HG02588 (cell line): Measurements from ENCODE around the gene CNTNAP2.

Source experiments
- ATAC-seq: cut with Tn5 transposase; IDR thresholded peaks from one replicate; pipeline ENCODE4 v1.9.1; 2021; ENCODE audit warnings: mild to moderate bottlenecking, moderate library complexity; ENCODE audit not compliant: unreplicated experiment

CNTNAP2 gene

GRCh38 chr7:146554556-146554955 lies 438.0 kb downstream of the CNTNAP2 start:
- ATAC-seq: no peak

DNA sequence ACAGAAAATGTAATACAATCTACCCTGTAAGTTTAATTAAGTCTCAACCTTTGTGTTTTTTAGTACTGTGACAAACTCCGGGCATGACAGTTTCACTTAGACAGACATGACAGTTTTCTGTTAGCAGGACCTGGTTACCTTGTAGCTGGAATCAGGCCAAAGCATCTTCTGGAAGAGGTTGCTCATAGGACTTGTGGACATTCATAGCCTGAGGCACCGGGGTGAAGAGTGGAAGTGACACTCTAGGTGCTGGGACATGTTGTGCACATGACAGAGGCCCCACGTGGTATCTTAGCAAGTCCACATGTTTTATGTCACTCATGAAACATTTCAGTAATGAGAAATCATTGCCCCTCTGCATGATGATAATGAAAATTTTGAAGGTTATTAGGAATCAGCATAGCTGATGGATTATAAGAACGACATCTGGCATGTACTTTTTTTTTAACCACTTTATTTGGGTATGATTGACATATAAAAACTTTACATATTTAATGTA lies 441.4 kb downstream of the CNTNAP2 start:
- no peak for ATAC-seq

- no peak for ATAC-seq
These were observed 449.3 kb downstream of the CNTNAP2 start for GRCh38 chr7:146565872-146566271.

- ATAC-seq: no peak
These were observed 459.3 kb downstream of the CNTNAP2 start for GRCh38 chr7:146575903-146576302.

GRCh38 chr7:146591976-146592375 lies 475.4 kb downstream of the CNTNAP2 start:
- ATAC-seq: no peak

DNA sequence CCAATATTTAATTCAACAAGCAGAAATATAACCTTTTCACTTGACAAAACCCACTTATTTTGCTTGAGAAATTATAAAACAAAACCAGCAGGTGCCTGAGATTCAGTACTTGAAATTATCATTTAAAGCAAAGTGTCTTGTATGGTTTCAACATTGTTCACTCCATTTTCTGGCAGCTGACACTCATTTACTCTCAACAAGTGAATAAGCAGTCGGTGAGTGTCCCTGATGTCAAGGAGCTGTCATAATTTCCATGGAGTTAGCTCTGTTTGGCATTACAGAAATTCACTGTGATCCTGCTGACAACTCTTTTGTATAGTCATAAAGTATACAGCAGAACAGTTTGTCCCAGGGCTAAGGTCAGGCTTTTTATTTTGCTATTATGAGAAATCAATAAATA lies 490.0 kb downstream of the CNTNAP2 start:
- ATAC-seq: no peak

GRCh38 chr7:146619641-146620040 lies 503.0 kb downstream of the CNTNAP2 start:
- no peak for ATAC-seq

- ATAC-seq: no peak
These were observed 510.3 kb downstream of the CNTNAP2 start for GRCh38 chr7:146626912-146627311.

DNA sequence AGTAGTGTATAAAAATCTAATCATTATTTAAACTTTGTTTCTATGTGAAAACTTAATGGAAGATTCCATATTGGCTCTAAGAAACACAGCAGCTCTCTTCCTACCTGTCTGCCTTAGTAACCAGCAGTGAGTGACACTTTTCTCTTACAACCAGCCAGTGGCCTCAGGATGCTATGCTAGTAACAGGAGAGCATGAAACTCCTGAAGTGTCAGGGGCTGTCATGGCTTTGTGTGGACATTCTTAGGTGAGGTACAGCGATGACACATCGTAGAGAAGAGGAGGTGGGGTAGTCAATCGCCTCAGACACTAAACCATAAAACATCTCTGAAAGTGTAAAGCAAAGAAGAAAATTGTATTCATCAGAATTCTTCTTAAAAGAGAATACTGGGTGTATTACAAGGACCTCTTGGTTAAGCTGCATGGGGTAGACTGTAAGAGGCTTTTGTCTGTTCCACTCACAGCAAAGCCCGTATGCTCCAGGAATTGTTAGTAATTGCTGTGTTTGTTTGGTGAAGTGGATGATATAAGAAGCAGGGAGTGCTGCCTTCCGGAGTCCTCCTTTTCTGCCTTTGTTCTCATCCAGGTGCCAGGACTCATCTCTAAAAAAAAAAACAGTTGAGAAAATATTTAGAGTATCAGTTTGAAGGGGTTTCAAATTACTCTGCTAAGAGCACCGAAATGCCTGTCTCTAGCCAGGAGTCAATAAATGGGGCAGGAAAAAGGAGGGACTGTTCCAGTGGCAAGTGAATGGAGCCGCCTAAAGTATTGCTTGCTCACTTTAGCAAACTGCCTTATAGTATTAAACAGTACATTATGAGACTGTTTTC lies 518.8 kb downstream of the CNTNAP2 start:
- ATAC-seq: no peak

DNA sequence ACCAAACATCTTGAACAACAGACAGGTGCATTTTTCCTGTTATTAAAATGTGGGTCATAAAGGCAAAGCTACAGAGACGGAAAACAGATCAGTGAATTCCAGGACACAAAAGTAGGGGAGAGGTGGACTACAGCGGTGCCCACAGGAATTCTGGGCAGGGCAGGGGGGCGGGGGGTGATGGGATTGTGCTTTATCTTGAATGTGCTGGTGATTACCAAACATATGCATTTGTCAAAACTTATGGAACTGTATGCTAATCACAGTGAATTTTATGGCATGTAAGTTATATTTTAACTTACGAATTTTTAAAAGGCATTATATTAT lies 519.4 kb downstream of the CNTNAP2 start:
- no peak for ATAC-seq

GRCh38 chr7:146636581-146636980 lies 520.0 kb downstream of the CNTNAP2 start:
- no peak for ATAC-seq

GRCh38 chr7:146639291-146639690 lies 522.7 kb downstream of the CNTNAP2 start:
- ATAC-seq: no peak

- no peak for ATAC-seq
These were observed 524.9 kb downstream of the CNTNAP2 start for GRCh38 chr7:146641491-146641890.

GRCh38 chr7:146645383-146645976 lies 528.9 kb downstream of the CNTNAP2 start:
- ATAC-seq: no peak

GRCh38 chr7:146647445-146647844 lies 530.8 kb downstream of the CNTNAP2 start:
- no peak for ATAC-seq

DNA sequence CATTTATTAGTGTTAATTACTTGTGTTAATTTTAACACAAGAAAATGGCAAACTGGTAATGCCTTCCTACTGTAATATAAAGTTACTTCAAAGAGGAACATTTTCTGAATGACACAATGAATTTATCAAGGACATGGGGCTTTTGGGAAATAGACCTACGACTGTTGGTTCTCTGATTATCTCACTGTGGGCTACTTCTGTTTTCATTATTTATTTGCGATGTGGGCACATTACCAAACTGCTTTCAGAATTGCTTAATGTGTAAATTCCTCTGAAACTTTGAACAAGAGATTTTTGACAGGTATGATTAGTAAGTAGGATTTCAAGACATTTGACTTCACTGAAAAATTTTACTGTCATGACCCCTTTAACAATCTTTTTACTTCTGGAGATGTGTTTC lies 535.6 kb downstream of the CNTNAP2 start:
- no peak for ATAC-seq

- ATAC-seq: no peak
These were observed 537.4 kb downstream of the CNTNAP2 start for GRCh38 chr7:146654048-146654447.

DNA sequence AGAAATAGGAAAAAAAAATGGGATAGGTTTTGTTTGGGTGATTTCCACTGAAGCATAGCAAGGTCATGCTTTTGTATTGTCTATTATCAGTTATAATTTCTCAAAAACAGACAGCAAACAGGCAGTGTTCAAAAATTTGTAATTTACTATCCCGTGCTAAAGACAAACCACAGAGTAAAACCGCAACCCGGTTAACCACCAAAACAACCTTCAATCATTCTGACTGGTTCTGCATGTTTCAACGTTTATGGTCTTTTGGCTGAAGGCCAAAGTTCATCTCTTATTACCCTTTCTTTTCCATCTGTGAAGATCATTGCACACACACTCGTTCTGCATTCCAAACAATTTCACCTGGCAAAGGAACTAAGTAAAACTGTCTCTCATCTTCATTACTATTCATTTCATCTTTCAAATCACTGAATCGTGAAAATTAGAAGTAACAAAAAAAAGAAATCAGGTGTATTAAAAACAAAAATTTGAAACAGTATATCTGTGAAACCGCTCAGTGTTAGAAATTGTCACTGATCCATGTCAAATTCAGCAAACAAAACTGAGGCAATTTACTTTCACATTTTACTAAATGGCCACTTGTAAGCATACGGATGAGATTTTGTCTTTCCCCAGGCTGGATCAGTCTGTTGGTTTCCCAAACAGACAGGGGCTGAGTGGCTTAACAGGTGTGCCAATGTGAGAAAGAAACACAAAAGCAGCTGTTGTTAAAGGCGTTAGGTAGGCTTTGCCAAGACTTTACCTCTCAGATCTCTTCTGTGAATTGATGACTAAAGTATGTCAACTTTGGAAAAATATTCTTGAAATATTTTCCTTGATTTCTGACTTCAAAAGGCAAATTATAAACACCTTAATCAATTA lies 539.6 kb downstream of the CNTNAP2 start:
- no peak for ATAC-seq

GRCh38 chr7:146656988-146657387 lies 540.4 kb downstream of the CNTNAP2 start:
- no peak for ATAC-seq

DNA sequence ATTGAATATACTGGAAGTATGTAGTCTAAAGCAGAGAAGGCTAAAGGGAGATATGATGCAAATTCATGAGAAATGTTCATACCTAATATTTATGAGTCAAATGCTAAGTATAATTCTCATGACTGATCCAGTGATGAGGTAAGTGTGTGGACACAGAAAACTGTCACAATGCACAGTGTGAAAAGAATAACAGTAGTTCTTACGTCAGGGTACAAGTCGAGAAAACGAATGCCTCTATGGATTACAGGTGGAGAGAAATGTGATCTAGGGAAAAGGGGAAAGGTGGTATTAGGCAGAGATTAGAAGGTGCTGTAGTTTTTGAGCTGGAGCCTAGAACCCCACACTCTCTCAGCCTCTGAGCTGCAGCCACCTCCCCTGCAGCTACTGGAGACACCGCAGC lies 542.0 kb downstream of the CNTNAP2 start:
- ATAC-seq: no peak

- ATAC-seq: no peak
These were observed 543.1 kb downstream of the CNTNAP2 start for GRCh38 chr7:146659732-146660131.

GRCh38 chr7:146660839-146661238 lies 544.2 kb downstream of the CNTNAP2 start:
- no peak for ATAC-seq
